HepG2 (cell line): ENCODE measurements around the gene TVP23A. TPM values are rescaled to one million over a fixed set of nuclear protein-coding genes. Genes with fewer than 3 reads are reported as not detected.

Experiments
- ATAC-seq: fragments of 200-7000 bp; cut with Tn5 transposase; 3 replicates; pipeline ENCODE4 v1.9.1; 2020; ENCODE audit warnings: mild to moderate bottlenecking, moderate library complexity
- BruUV-seq: library from RNA; stranded (reverse); fragments of 400-500 nt; replicated peaks from 2 replicates; lab custom pipeline; 2021; lab: Mats Ljungman, UMichigan
- CTCF ChIA-PET: fragments of 300-600 bp; formaldehyde crosslinking; extraction: SDS; loops from one replicate; lab custom pipeline; 2021; ENCODE audit warnings: low total read pairs, inconsistent platforms, low intra/inter-chr PET ratio; lab: Yijun Ruan, JAX
- POLR2A ChIA-PET: fragments of 350-600 bp; sonication (Branson Sonifier 250); formaldehyde crosslinking; loops from one replicate; lab custom pipeline; 2020; ENCODE audit warnings: antibody characterized with exemption, inconsistent platforms; lab: Yijun Ruan, JAX
- DNase-seq: peaks from one replicate; pipeline ENCODE4 v3.0.0-alpha.2; 2015; ENCODE audit warnings: low spot score
- FAIRE-seq: peaks from 3 replicates; lab custom pipeline; 2011; peaks lifted over from hg19 to GRCh38; lab: Jason Lieb, UNC
- H2AFZ ChIP-seq: one replicate; pipeline ENCODE4 v1.6.1; 2011; ENCODE audit warnings: low read length, inconsistent platforms
- H3K27ac ChIP-seq: fragments of 300-600 bp; 3 replicates; pipeline ENCODE4 v1.8.0; 2011; ENCODE audit warnings: mixed run types, mild to moderate bottlenecking, mixed read lengths, low read length, inconsistent platforms; ENCODE audit not compliant: insufficient read depth; ENCODE audit errors: extremely low read length
- H3K27me3 ChIP-seq, 2 experiments: fragments of 200-600 bp in 1 of 2; 2 replicates in 1 of 2; 3 replicates in 1 of 2; pipeline versions ENCODE4 v1.6.0 to v1.8.0; 2011; ENCODE audit warnings: low read length in 2 of 2, mild to moderate bottlenecking in 2 of 2, moderate library complexity in 2 of 2, inconsistent platforms in 1 of 2; ENCODE audit not compliant: insufficient read depth in 2 of 2, control insufficient read depth in 1 of 2
- H3K36me3 ChIP-seq, 2 experiments: fragments of 200-600 bp in 1 of 2; replicated peaks in 1 of 2; 2 replicates in 1 of 2; 3 replicates in 1 of 2; pipeline versions ENCODE4 v1.5.1 to v1.8.0; 2011; ENCODE audit warnings: low read length in 2 of 2, inconsistent platforms in 1 of 2; ENCODE audit not compliant: insufficient read depth in 2 of 2, control insufficient read depth in 1 of 2
- H3K4me1 ChIP-seq: 2 replicates; pipeline ENCODE4 v1.5.1; 2012; ENCODE audit warnings: low read length, inconsistent platforms; ENCODE audit not compliant: insufficient read depth
- H3K4me2 ChIP-seq: 2 replicates; pipeline ENCODE4 v1.6.0; 2011; ENCODE audit warnings: low read depth, low read length, inconsistent platforms
- H3K4me3 ChIP-seq, 3 experiments: fragments of 200-600 bp in 1 of 3; sonication (generic), shearing (Covaris generic) in 1 of 3; replicated peaks in 1 of 3; 2 replicates each; pipeline ENCODE4 v1.5.1; 2011 to 2016; ENCODE audit warnings: low read length in 3 of 3, inconsistent platforms in 2 of 3, low read depth in 2 of 3, mild to moderate bottlenecking in 2 of 3, control low read depth in 1 of 3, mixed read lengths in 1 of 3; ENCODE audit not compliant: insufficient read depth in 1 of 3
- H3K79me2 ChIP-seq: one replicate; pipeline ENCODE4 v1.6.1; 2011; ENCODE audit warnings: low read length, inconsistent platforms; ENCODE audit not compliant: insufficient read depth
- H3K9ac ChIP-seq: 2 replicates; pipeline ENCODE4 v1.6.0; 2011; ENCODE audit warnings: mild to moderate bottlenecking, low read depth, low read length, inconsistent platforms; ENCODE audit not compliant: insufficient read depth
- H3K9me3 ChIP-seq: 2 replicates; pipeline ENCODE4 v1.5.1; 2012; ENCODE audit warnings: mild to moderate bottlenecking, low read length
- H4K20me1 ChIP-seq: 2 replicates; pipeline ENCODE4 v1.6.0; 2011; ENCODE audit warnings: inconsistent platforms, mild to moderate bottlenecking, low read length, moderate library complexity; ENCODE audit not compliant: insufficient read depth
- DMTF1 ChIP-seq: sonication (generic); formaldehyde crosslinking; IDR thresholded peaks from 2 replicates; pipeline ENCODE4 v1.4.0; 2020; ENCODE audit warnings: mild to moderate bottlenecking, missing genetic modification reagents
- EED ChIP-seq: sonication (generic); formaldehyde crosslinking; IDR thresholded peaks from 2 replicates; pipeline ENCODE4 v1.5.0; 2020; ENCODE audit warnings: mild to moderate bottlenecking, missing genetic modification reagents
- FIP1L1 ChIP-seq: fragments of 200-400 bp; formaldehyde crosslinking; IDR thresholded peaks from 2 replicates; pipeline ENCODE4 v1.6.1; 2018; ENCODE audit warnings: low read depth, mild to moderate bottlenecking, low read length, moderate library complexity, borderline replicate concordance; ENCODE audit not compliant: insufficient read depth
- FOSL1 ChIP-seq: sonication (generic); formaldehyde crosslinking; IDR thresholded peaks from 2 replicates; pipeline ENCODE4 v1.9.0; 2021; ENCODE audit warnings: missing genetic modification reagents, borderline replicate concordance
- KDM1A ChIP-seq: IDR thresholded peaks from 2 replicates; pipeline ENCODE4 v1.6.1; 2016; ENCODE audit warnings: missing compliant biosample characterization
- MIER2 ChIP-seq: IDR thresholded peaks from 2 replicates; pipeline ENCODE4 v1.6.1; 2016; ENCODE audit warnings: missing biosample characterization, missing genetic modification reagents
- PHF20 ChIP-seq: sonication (generic); formaldehyde crosslinking; IDR thresholded peaks from 2 replicates; pipeline ENCODE4 v1.5.0; 2020; ENCODE audit warnings: mild to moderate bottlenecking, missing genetic modification reagents
- PLRG1 ChIP-seq: fragments of 450-650 bp; conservative IDR thresholded peaks from 2 replicates; pipeline ENCODE4 v1.6.1; 2016
- SMAD3 ChIP-seq: sonication (generic); formaldehyde crosslinking; IDR thresholded peaks from 2 replicates; pipeline ENCODE4 v1.4.0; 2020; ENCODE audit warnings: missing genetic modification reagents
- SNAPC5 ChIP-seq: sonication (generic); formaldehyde crosslinking; IDR thresholded peaks from 2 replicates; pipeline ENCODE4 v1.8.1; 2023; ENCODE audit warnings: mild to moderate bottlenecking, missing genetic modification reagents, borderline replicate concordance
- SOX5 ChIP-seq: IDR thresholded peaks from 2 replicates; pipeline ENCODE4 v1.6.1; 2016; ENCODE audit warnings: borderline replicate concordance
- SRF ChIP-seq: IDR thresholded peaks from 2 replicates; pipeline ENCODE4 v1.6.1; 2011; ENCODE audit warnings: mild to moderate bottlenecking, low read depth, low read length, moderate library complexity
- THYN1 ChIP-seq: sonication (generic); formaldehyde crosslinking; IDR thresholded peaks from 2 replicates; pipeline ENCODE4 v1.8.1; 2023; ENCODE audit warnings: low read depth, mild to moderate bottlenecking, moderate library complexity, missing genetic modification reagents, borderline replicate concordance
- USF2 ChIP-seq, 2 experiments: sonication (generic) in 1 of 2; formaldehyde crosslinking in 1 of 2; IDR thresholded peaks; 2 replicates each; pipeline versions ENCODE4 v1.5.1 to v1.6.1; 2011 to 2020; ENCODE audit warnings: borderline replicate concordance in 1 of 2, low read depth in 1 of 2, low read length in 1 of 2, mild to moderate bottlenecking in 1 of 2, missing genetic modification reagents in 1 of 2, moderate library complexity in 1 of 2
- ZBTB37 ChIP-seq: sonication (generic); formaldehyde crosslinking; IDR thresholded peaks from 2 replicates; pipeline ENCODE4 v1.4.0; 2020; ENCODE audit warnings: mild to moderate bottlenecking, missing genetic modification reagents
- ZNF256 ChIP-seq: sonication (generic); formaldehyde crosslinking; conservative IDR thresholded peaks from 2 replicates; pipeline ENCODE4 v1.4.0; 2020; ENCODE audit warnings: missing genetic modification reagents
- ZNF510 ChIP-seq: sonication (generic); formaldehyde crosslinking; IDR thresholded peaks from 2 replicates; pipeline ENCODE4 v1.4.0; 2020; ENCODE audit warnings: low read depth, mild to moderate bottlenecking, missing genetic modification reagents
- WGBS: methylation state at CpG from one replicate; pipeline ENCODE4 v1.1.6; 2017; ENCODE audit warnings: low lambda C conversion rate; 5-methylcytosine and 5-hydroxymethylcytosine counted together
- in situ Hi-C: cut with HindIII; loops from 2 replicates; pipeline ENCODE4 v1.10.0; 2017; ENCODE audit warnings: low pct_unique_long_range_greater_than_20kb; ENCODE audit not compliant: extremely low pct_ligation_motif_present
- intact Hi-C: fragments of 100-400 bp; cut with micrococcal nuclease; formaldehyde crosslinking; loops from one replicate; pipeline ENCODE4 v1.10.0; 2022; ENCODE audit not compliant: unreplicated experiment
- polyA plus RNA-seq, 8 experiments: library from polyadenylated mRNA; depleted of rRNA in 3 of 8; stranded (reverse) in 7 of 8; unstranded in 1 of 8; fragments of >200 nt; fragmentation: Illumina TruSeq in 4 of 8; extraction: Trizol in 4 of 8; gene quantifications; 2 replicates each; pipeline versions ENCODE4 v1.2.1 to v1.2.3, GENCODE V29; 2011 to 2016; ENCODE audit warnings: low read depth in 4 of 8, missing spikeins in 1 of 8, mixed read lengths in 1 of 8; ENCODE audit not compliant: insufficient read depth in 1 of 8
- total RNA-seq, 5 experiments: library from RNA; depleted of rRNA; stranded (reverse); fragments of >200 nt; fragmentation: Illumina TruSeq; extraction: Trizol; gene quantifications; 2 replicates each; pipeline ENCODE4 v1.2.3, GENCODE V29; 2016; ENCODE audit warnings: low read depth in 1 of 5

TVP23A gene
- total and polyA plus RNA-seq, 2 of the 13 experiments (the other 11 are each of a cell fraction or from before 2014, with no cell fraction given), result not detected

- TF ChIP-seq ZBTB37 (CRISPR knock-in tag) (no peak), ZNF510 (CRISPR knock-in tag) (no peak), THYN1 (CRISPR knock-in tag) (no peak), PLRG1 (no peak), ZNF256 (CRISPR knock-in tag) (no peak), SNAPC5 (CRISPR knock-in tag) (no peak)
These were observed 37.4 kb upstream of the TVP23A start (continued) for GRCh38 chr16:10856042-10856441.

- in situ Hi-C loops, result no loop called here
- Histone ChIP-seq H3K27ac (no peak overlapping the region), H3K27me3 (no peaks in the 10 kb centered on the region), H3K9ac (no peak overlapping the region), H3K79me2 (no peaks in the 10 kb centered on the region), H2AFZ (no peak overlapping the region), H3K9me3 (no peaks in the 10 kb centered on the region), H4K20me1 (no peaks in the 10 kb centered on the region), H3K4me3 (no peak overlapping the region), H3K4me2 (no peak overlapping the region)
- POLR2A ChIA-PET, result no interaction called here
- 59% methylated on average over 5 of the region's 5 CpGs for WGBS
- DNase-seq, result no peak
- BruUV-seq, result no TSS peak
- CTCF ChIA-PET, result no interaction called here
- ATAC-seq, result no peak
- TF ChIP-seq PHF20 (no peak), SMAD3 (CRISPR knock-in tag) (no peak), FOSL1 (no peak), USF2 (IDR thresholded peaks at IDR 0.05; ENCODE audit: low read depth, low read length) (no peak), USF2 (CRISPR knock-in tag; IDR thresholded peaks at IDR 0.05; ENCODE audit: borderline replicate concordance) (no peak), SOX5 (no peak), SRF (no peak), MIER2 (CRISPR knock-in tag) (no peak), DMTF1 (CRISPR knock-in tag) (no peak), KDM1A (no peak), EED (CRISPR knock-in tag) (no peak), FIP1L1 (no peak)
- TF ChIP-seq, all 625 proteins: peak for 0
- no peak for FAIRE-seq
- Histone ChIP-seq H3K36me3 (no peaks in the 10 kb centered on the region), H3K4me1 (peaks cover 11% of the 10 kb centered on the region; the same call in 1 of the 2 replicates)
- intact Hi-C loops, result no loop called here
These were observed 34.4 kb upstream of the TVP23A start for GRCh38 chr16:10852948-10853347.
